ENCODE data around the gene TMEM8B. TPM values are rescaled to one million over a fixed set of nuclear protein-coding genes. Genes with fewer than 3 reads are reported as not detected.
A peak's percentile ranks its signal among the peaks of the same experiment; 100 is the strongest.

The TMEM8B gene
- total and polyA plus RNA-seq, 10 of the 15 experiments (the other 5 are each of a cell fraction or from before 2014, with no cell fraction given): 0.19 to 7.6 (median 2.5) TPM

- TF ChIP-seq MAX (IDR thresholded peaks at IDR 0.05; ENCODE audit: low read depth, low read length) (no peak), RELA (IDR thresholded peaks at IDR 0.05; ENCODE audit: borderline replicate concordance, partially characterized antibody) (peak; percentile 15)
Observed at GRCh38 chr9:35842795-35843194, 13.8 kb downstream of the TMEM8B start (continued).

DNA sequence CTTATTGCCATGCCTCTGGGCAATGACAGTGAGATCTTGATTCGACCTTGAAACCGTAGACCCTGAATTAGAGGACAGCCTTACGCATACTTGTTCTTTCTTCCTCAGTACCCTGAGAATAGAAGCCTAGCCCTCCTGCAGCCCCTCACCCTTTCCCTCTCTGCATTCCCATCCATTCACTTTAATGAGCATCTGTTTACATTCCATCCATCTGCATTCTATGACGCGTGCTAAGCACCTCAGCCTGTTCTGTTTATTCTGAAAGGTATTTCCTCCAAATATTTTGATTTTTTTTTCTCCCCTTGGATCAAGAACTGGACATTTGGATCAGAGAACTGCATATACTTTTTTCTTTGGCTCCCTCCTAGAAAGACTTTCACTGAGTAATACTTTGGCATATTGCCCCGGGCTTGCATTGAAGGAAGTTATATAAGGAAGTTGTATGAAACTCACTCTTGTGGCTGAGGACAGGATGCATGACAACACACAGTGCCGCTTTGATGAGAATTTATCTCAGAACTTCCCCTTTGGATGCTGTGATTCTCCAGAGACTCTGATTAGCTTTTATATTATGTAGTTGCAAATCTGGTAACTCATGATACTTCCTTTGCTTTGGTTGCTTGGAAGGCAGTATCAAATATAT lies 15.7 kb downstream of the TMEM8B start:
- Histone ChIP-seq H3K4me2 (ENCODE audit: control insufficient read depth, insufficient read depth) (peak overlapping the region; percentile 57), H3K9ac (ENCODE audit: control insufficient read depth, insufficient read depth, low read length) (no peak overlapping the region), H3K27me3 (replicated peaks in 1 of 2; ENCODE audit: control insufficient read depth in 2 of 2, insufficient read depth in 2 of 2, low read length in 1 of 2) (no peaks in the 10 kb centered on the region), H3K36me3 (ENCODE audit: control insufficient read depth in 2 of 2, insufficient read depth in 2 of 2, low read length in 1 of 2) (no peaks in the 10 kb centered on the region), H3K9me3 (replicated peaks; ENCODE audit: control insufficient read depth, insufficient read depth, low read length) (no peaks in the 10 kb centered on the region), H3K4me1 (ENCODE audit: control insufficient read depth, insufficient read depth, low read length) (peaks cover 81% of the 10 kb centered on the region), H3K79me2 (ENCODE audit: control insufficient read depth, insufficient read depth, low read length) (no peaks in the 10 kb centered on the region), H2AFZ (ENCODE audit: control insufficient read depth, low read depth, low read length) (no peak overlapping the region), H3K4me3 (no peak overlapping the region), H3K27ac (ENCODE audit: control insufficient read depth, insufficient read depth) (peak overlapping the region; percentile 77), H4K20me1 (ENCODE audit: control insufficient read depth, insufficient read depth) (no peaks in the 10 kb centered on the region)
- WGBS (ENCODE audit: insufficient coverage, insufficient replicate concordance, low lambda C conversion rate, missing lambda C conversion rate): 64% methylated on average over 7 of the region's 7 CpGs
- FAIRE-seq: no peak
- RAD21 ChIA-PET (ENCODE audit: unreplicated experiment): interaction anchor here (1.0 to 4.7 kb wide), 6 partner anchors 11 to 240 kb away, joined by 3 to 41 read pairs (median 5); partner anchors contain the start of genes HINT2, SPAG8 and TMEM8B
- CTCF ChIA-PET: interaction anchor here (0.8 to 5.4 kb wide), 11 partner anchors 8 to 346 kb away, joined by 3 to 49 read pairs (median 4); partner anchors contain the start of genes CLTA and HINT2
- peak; percentile 64 for DNase-seq (ENCODE audit: low read depth, low spot score)
- POLR2A ChIA-PET: interaction anchor here (0.6 to 8.0 kb wide), 2 partner anchors 11 to 186 kb away, joined by 3 to 80 read pairs; no protein-coding TSS in a partner anchor
- intact Hi-C loops (cut with micrococcal nuclease; ENCODE audit: unreplicated experiment): no loop called here
- SMC1A ChIA-PET (ENCODE audit: uncharacterized antibody, unreplicated experiment): interaction anchor here (1.2 to 7.9 kb wide), 5 partner anchors 11 to 37 kb away, joined by 3 to 118 read pairs (median 13); no protein-coding TSS in a partner anchor
- ATAC-seq: peak; percentile 48
- in situ Hi-C loops (cut with MboI): no loop called here
- no TSS peak for BruUV-seq (replicated peaks)
- peak; percentile 67 for TF ChIP-seq MEF2B (IDR thresholded peaks at IDR 0.05; ENCODE audit: partially characterized antibody, poor library complexity, severe bottlenecking)
- no peak for TF ChIP-seq CBX3 (IDR thresholded peaks at IDR 0.05; ENCODE audit: borderline replicate concordance, low read depth)
- no peak for TF ChIP-seq POLR2AphosphoS5 (IDR thresholded peaks at IDR 0.05; ENCODE audit: low read length)
- TF ChIP-seq SMARCA5 (IDR thresholded peaks at IDR 0.05): 0 out of 2 replicates have a peak, but pooled peaks have one; percentile 45
- no peak for TF ChIP-seq RELA (IDR thresholded peaks at IDR 0.05; ENCODE audit: borderline replicate concordance, partially characterized antibody)
- no peak for TF ChIP-seq ZNF592 (IDR thresholded peaks at IDR 0.05)
- TF ChIP-seq, protein P1, sequence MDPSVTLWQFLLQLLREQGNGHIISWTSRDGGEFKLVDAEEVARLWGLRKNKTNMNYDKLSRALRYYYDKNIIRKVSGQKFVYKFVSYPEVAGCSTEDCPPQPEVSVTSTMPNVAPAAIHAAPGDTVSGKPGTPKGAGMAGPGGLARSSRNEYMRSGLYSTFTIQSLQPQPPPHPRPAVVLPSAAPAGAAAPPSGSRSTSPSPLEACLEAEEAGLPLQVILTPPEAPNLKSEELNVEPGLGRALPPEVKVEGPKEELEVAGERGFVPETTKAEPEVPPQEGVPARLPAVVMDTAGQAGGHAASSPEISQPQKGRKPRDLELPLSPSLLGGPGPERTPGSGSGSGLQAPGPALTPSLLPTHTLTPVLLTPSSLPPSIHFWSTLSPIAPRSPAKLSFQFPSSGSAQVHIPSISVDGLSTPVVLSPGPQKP (IDR thresholded peaks at IDR 0.05; ENCODE audit: low read depth, low read length): no peak
- TF ChIP-seq ZNF207 (IDR thresholded peaks at IDR 0.05; ENCODE audit: borderline replicate concordance): no peak
- TF ChIP-seq, protein P2, sequence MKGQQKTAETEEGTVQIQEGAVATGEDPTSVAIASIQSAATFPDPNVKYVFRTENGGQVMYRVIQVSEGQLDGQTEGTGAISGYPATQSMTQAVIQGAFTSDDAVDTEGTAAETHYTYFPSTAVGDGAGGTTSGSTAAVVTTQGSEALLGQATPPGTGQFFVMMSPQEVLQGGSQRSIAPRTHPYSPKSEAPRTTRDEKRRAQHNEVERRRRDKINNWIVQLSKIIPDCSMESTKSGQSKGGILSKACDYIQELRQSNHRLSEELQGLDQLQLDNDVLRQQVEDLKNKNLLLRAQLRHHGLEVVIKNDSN (IDR thresholded peaks at IDR 0.05; ENCODE audit: borderline replicate concordance, extremely low read length, insufficient read depth, low read depth, low read length): no peak

All from GM12878 (cell line).